A673 (cell line): Measurements from ENCODE around the gene MT1F. TPM values are rescaled to one million over a fixed set of nuclear protein-coding genes. Genes with fewer than 3 reads are reported as not detected.
A peak's percentile ranks its signal among the peaks of the same experiment; 100 is the strongest.
"Not testable (repeated sequence)": the region's sequence is repeated elsewhere in the genome, so short reads cannot be mapped to it uniquely, and the experiment has no call there.

Experiments
- BruUV-seq: library from RNA; stranded (reverse); fragments of 400-500 nt; replicated peaks from 2 replicates; lab custom pipeline; 2021; lab: Mats Ljungman, UMichigan
- CTCF ChIA-PET: fragments of 300-600 bp; sonication (Branson Sonifier 250); formaldehyde crosslinking; loops from one replicate; lab custom pipeline; 2022; ENCODE audit warnings: antibody characterized with exemption; lab: Charles Lee
- POLR2A ChIA-PET: fragments of 300-600 bp; sonication (Branson Sonifier 250); formaldehyde crosslinking; loops from one replicate; lab custom pipeline; 2022; ENCODE audit warnings: antibody characterized with exemption; ENCODE audit not compliant: low non-redundant PET; lab: Charles Lee
- DNase-seq: peaks from one replicate; pipeline ENCODE4 v3.0.0-alpha.2; 2015; ENCODE audit warnings: low spot score
- H3K27ac ChIP-seq: fragments of 200-600 bp; sonication (generic); 2 replicates; pipeline ENCODE4 v1.5.1; 2016; ENCODE audit warnings: mixed run types, low read depth, mild to moderate bottlenecking, mixed read lengths, antibody characterized with exemption, low read length; ENCODE audit not compliant: poor library complexity, severe bottlenecking
- H3K27me3 ChIP-seq: fragments of 200-600 bp; sonication (generic); replicated peaks from 2 replicates; pipeline ENCODE4 v1.6.1; 2017; ENCODE audit warnings: mixed run types, low read depth, mild to moderate bottlenecking, mixed read lengths, antibody characterized with exemption, low read length; ENCODE audit not compliant: insufficient read depth, poor library complexity
- H3K36me3 ChIP-seq: fragments of 200-600 bp; sonication (generic); 2 replicates; pipeline ENCODE4 v1.6.1; 2016; ENCODE audit warnings: mixed run types, mild to moderate bottlenecking, mixed read lengths, antibody characterized with exemption, low read length; ENCODE audit not compliant: insufficient read depth, poor library complexity, severe bottlenecking
- H3K4me1 ChIP-seq: fragments of 200-600 bp; sonication (generic); 2 replicates; pipeline ENCODE4 v1.6.1; 2017; ENCODE audit warnings: mixed run types, mild to moderate bottlenecking, mixed read lengths, antibody characterized with exemption, low read length; ENCODE audit not compliant: insufficient read depth, poor library complexity, severe bottlenecking
- H3K4me3 ChIP-seq: fragments of 200-600 bp; sonication (generic); 2 replicates; pipeline ENCODE4 v1.5.1; 2016; ENCODE audit warnings: low read depth, mixed run types, mild to moderate bottlenecking, mixed read lengths, low read length; ENCODE audit not compliant: poor library complexity, severe bottlenecking
- H3K9me3 ChIP-seq: fragments of 200-600 bp; sonication (generic); 2 replicates; pipeline ENCODE4 v1.6.1; 2016; ENCODE audit warnings: mixed run types, low read depth, mild to moderate bottlenecking, mixed read lengths, antibody characterized with exemption, low read length; ENCODE audit not compliant: poor library complexity, severe bottlenecking
- CTCF ChIP-seq: fragments of 300-800, 200-600 bp; sonication (generic); conservative IDR thresholded peaks from 2 replicates; pipeline ENCODE4 v1.5.1; 2017; ENCODE audit warnings: low read depth, mild to moderate bottlenecking, antibody characterized with exemption, low read length, moderate library complexity, mixed read lengths
- EZH2 ChIP-seq: fragments of 200-600 bp; sonication (generic); IDR thresholded peaks from 2 replicates; pipeline ENCODE4 v1.6.1; 2017; ENCODE audit warnings: borderline replicate concordance, low read depth, mild to moderate bottlenecking, mixed read lengths, antibody characterized with exemption, low read length; ENCODE audit not compliant: poor library complexity, severe bottlenecking
- intact Hi-C: fragments of 100-400 bp; cut with micrococcal nuclease; formaldehyde crosslinking; loops from one replicate; pipeline ENCODE4 v1.10.0; 2022; ENCODE audit not compliant: unreplicated experiment
- total RNA-seq: library from RNA; stranded (reverse); gene quantifications from 2 replicates; pipeline ENCODE4 v1.2.3, GENCODE V29; 2021

The MT1F gene
- total RNA-seq, 1 experiment from 2014 or later: 26.9 TPM

DNA sequence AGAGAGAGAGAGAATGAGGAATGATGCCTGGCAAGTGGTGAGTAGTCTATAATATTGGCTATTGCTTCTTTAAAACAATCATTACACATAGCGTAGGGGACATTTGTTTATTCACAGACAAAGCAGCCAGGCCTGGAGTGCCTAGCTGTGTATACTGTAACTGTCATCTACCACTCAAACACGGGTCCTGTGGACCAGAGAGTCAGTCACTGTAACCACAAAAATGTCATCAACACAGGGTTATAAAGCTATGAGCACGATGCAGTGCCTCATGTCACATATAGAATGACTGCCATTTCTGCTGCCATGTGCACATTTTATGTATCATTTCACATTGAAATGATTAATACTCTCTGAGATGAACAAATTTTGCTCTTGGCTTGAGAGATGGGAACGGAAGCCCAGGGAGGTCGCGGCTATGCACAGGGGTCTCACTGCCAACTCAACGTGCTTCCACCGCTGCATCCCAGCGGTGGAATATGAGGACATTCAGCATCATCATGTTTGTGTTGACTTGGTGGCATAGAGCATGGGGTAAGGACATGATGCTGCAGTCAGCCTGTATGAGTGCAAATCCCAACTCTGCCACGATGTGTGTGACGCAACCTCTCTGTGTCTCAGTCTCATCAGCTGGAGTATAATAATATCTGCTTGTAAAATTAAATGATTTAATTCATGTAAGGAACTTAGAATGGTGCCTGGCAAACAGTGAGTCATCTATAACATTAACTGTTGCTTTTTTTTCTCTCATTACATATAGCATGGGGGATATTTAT lies 15.2 kb downstream of the MT1F start:
- no peak for TF ChIP-seq CTCF
- no peak for TF ChIP-seq EZH2
- Histone ChIP-seq H3K36me3 (no peaks in the 10 kb centered on the region), H3K27ac (no peak overlapping the region), H3K4me3 (no peak overlapping the region), H3K4me1 (no peaks in the 10 kb centered on the region), H3K9me3 (no peaks in the 10 kb centered on the region), H3K27me3 (peaks cover 22% of the 10 kb centered on the region)
- intact Hi-C loops: no loop called here
- no peak for DNase-seq
- ChIA-PET CTCF (interaction anchor here (1.1 kb wide), 1 partner anchor 29 kb away, joined by 7 read pairs; no protein-coding TSS in a partner anchor), POLR2A (no interaction called here)
- no TSS peak for BruUV-seq

DNA sequence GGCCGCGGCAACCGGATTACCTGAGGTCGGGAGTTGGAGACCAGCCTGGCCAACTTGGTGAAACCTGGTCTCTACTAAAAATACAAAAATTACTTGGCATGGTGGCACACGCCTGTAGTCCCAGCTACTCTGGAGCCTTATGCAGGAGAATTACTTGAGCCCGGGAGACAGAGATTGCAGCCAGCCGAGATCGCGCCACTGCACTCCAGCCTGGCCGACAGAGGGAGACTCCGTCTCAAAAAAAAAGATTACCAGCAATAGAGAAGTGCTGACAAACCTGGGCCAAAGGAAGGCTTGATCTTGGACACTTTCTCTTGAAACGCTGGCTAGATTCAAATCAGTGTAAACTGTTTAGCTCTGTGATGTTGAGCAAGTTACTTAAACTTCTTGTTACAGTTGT lies 16.2 kb downstream of the MT1F start:
- POLR2A ChIA-PET: no interaction called here
- CTCF ChIA-PET: interaction anchor here (0.7 to 1.1 kb wide), 2 partner anchors 9 to 28 kb away, joined by 3 to 7 read pairs; no protein-coding TSS in a partner anchor
- Histone ChIP-seq H3K4me3 (no peak overlapping the region), H3K9me3 (no peaks in the 10 kb centered on the region), H3K27me3 (peaks cover 12% of the 10 kb centered on the region), H3K36me3 (no peaks in the 10 kb centered on the region), H3K4me1 (no peaks in the 10 kb centered on the region), H3K27ac (no peak overlapping the region)
- DNase-seq: no peak
- TF ChIP-seq CTCF: peak; percentile 56
- TF ChIP-seq EZH2: no peak
- intact Hi-C loops: loop anchor here (1.0 kb wide), 1 partner anchor 28 kb away; no protein-coding TSS in a partner anchor
- BruUV-seq: no TSS peak

- DNase-seq, H3K27me3 ChIP-seq, H3K4me3 ChIP-seq, POLR2A ChIA-PET, BruUV-seq, H3K36me3 ChIP-seq, H3K9me3 ChIP-seq, H3K27ac ChIP-seq, H3K4me1 ChIP-seq: not testable (repeated sequence)
- CTCF ChIA-PET: interaction anchor here (1.1 kb wide), 1 partner anchor 27 kb away, joined by 7 read pairs; no protein-coding TSS in a partner anchor
- intact Hi-C loops: loop anchor here (1.0 kb wide), 1 partner anchor 28 kb away; no protein-coding TSS in a partner anchor
These were observed 16.8 kb downstream of the MT1F start for GRCh38 chr16:56674570-56674969.
